ENCODE measurements around the gene RPSA.
"Not testable (repeated sequence)": the region's sequence is repeated elsewhere in the genome, so short reads cannot be mapped to it uniquely, and the experiment has no call there.

The RPSA gene

GRCh38 chr3:39406368-39407258 is at the start of gene RPSA:
Gene RPSA, plus strand, starts transcription at chr3:39406720. Its CDS starts 934 bp downstream, at chr3:39407654.
- peak; percentile 97 for DNase-seq

GRCh38 chr3:39358333-39358732 is 48.2 kb upstream of the RPSA start:
- no peak for DNase-seq

GRCh38 chr3:39361252-39361927 is 45.1 kb upstream of the RPSA start:
- DNase-seq, result peak; percentile 40

DNA sequence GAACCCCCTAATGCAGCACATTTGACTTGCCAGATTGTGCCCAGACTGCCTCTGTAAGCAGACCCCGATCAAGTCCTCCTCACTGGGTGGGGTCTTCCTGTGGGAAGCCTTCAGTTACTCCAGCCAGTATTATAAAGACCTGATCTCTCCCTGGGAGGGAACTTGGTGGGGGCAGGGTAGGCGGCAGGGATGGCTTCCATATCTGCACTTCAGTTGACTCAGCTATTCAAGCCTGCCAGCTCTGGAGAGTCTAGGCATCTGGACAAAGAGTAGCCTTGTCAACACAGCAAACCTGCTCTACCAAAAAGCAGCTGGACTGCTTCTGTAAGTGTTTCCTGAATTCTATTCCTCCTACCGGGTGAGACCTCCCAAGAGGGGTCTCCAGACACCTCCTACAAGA is 44.3 kb upstream of the RPSA start:
- DNase-seq, result no peak

DNA sequence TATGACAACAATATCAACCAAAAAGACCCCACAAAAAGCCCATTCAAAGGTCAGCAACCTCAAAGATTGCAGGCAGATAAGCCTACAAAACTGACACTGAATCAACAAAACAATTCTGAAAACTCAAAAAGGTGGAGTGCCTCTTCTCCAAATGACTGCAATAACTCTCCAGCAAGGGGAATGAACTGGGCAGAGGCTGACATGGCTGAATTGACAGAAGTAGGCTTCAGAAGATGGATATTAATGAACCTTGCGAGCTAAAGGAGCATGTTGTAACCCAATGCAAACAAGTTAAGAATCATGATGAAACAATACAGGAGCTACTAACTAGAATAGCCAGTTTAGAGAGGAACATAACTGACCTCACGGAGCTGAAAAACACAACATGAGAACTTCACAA is 43.7 kb upstream of the RPSA start:
- DNase-seq, result no peak

DNA sequence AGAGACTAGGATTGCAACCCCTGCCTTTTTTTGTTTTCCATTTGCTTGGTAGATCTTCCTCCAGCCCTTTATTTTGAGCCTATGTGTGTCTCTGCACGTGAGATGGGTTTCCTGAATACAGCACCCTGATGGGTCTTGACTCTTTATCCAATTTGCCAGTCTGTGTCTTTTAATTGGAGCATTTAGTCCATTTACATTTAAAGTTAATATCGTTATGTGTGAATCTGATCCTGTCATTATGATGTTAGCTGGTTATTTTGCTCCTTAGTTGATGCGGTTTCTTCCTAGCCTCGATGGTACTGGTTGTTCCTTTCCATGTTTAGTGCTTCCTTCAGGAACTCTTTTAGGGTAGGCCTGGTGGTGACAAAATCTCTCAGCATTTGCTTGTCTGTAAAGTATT is 36.1 kb upstream of the RPSA start:
- not testable (repeated sequence) for DNase-seq

GRCh38 chr3:39372833-39373232 is 33.7 kb upstream of the RPSA start:
- DNase-seq, result no peak

DNA sequence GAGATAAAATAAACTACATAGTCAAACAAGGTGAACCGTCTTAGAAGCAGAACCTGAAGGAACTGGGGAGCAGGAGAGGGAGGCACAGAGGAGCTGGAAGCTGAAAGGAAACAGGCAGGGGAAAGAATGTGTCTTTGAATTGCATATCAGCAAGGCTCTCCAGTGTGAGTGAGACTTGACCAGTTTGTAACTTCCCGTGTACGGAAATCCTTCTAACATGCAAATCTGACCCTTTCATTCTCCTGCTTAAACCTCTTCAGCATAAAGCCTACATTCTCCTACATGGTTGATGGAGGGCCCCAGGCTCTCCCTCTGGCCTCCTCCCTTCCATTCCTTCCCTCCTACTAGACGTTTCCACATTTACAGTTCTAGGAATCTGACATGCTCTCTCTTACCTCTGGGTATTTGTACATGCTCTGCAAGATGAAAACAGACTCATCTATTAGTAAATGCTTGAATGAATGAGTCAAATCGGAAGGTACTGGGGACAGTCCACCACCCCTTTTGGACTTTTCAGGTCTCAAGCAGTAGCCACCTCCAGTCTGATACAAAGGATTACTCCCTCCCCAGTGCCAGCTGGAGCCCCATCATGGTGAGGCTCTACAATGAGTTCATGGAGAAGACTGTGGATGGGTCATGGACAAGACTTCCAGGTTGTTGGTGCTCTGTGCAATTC is 29.4 kb upstream of the RPSA start:
- no peak for DNase-seq

GRCh38 chr3:39378088-39378487 is 28.4 kb upstream of the RPSA start:
- peak; percentile 59 for DNase-seq

DNA sequence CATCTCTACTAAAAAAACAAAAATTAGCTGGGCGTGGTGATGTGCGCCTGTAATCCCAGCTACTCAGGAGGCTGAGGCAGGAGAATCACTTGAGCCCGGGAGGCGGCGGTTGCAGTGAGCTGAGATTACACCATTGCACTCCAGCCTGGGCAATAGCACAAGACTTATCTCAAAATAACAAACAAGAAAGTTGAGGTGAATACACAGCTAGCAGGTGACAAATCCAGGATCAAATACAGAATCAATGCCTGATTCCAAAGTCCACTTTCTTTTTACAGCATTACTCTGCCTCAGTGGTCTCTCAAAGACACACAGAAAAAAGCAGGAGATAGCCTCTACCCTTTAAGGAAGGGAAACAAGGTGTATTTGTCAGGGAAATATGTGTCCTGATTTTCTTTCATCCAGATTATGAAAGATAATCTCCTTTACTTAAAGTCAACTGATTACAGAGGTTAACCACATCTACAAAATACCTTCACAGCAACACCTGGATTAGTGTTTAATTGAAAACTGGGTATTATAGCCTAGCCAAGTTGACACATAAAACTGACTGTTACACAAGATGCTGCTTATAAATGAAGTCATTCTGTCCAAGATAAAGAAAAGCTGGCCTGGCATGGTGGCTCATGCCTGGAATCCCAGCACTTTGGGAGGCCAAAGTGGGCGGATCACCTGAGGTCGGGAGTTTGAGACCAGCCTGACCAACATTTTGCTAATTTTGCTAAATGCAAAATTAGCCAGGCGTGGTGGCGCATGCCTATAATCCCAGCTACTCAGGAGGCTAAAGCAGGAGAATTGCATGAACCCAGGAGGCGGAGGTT is 27.4 kb upstream of the RPSA start:
- DNase-seq, result no peak

- no peak for DNase-seq
Measured at GRCh38 chr3:39379778-39380155, 26.8 kb upstream of the RPSA start.

GRCh38 chr3:39381432-39381831 is 25.1 kb upstream of the RPSA start:
- DNase-seq, result no peak

DNA sequence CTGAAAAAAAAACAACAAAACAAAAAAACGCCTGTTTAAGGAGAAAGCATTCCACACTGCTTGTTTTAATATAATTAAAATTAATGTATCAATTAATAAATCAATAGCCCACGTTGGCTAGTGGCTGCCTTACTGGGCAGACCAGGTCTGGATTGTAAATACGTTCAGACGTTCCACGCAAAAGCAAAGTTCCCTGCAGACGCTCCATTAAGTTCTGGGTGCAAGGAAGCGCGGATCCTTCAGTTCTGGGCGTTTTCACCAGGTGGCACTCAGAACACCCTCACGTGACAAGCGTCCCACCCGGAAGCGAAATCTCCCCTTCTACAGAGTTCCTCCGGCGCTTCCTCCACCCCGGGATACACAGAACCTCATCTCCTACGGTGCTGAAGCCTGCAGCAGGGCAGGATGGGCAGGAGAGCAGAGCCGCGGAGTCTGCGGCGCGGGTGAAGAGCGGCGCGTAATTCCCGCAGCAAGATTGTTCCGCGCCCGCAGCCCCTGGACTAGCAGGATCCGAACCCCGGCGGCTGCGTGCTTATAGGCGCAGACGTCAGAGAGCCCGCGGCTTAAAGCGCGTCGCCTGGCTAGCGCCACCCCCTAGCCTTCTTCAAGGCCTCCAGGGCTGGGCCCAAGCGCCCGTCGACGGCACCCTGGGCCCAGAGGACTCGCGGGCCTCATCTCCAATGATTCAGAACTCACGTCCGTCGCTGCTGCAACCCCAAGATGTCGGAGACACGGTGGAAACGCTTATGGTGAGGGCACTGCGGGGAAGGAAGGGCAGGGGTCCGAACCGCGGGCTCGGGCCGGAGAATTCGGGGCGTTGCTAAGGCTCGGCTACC is 23.3 kb upstream of the RPSA start, which contains the start of gene SLC25A38:
TSS of gene SLC25A38 (plus strand) at position 326 of the 836 bp plus-strand sequence. CDS start at position 681, 355 bp downstream.
- DNase-seq, result peak; percentile 80

DNA sequence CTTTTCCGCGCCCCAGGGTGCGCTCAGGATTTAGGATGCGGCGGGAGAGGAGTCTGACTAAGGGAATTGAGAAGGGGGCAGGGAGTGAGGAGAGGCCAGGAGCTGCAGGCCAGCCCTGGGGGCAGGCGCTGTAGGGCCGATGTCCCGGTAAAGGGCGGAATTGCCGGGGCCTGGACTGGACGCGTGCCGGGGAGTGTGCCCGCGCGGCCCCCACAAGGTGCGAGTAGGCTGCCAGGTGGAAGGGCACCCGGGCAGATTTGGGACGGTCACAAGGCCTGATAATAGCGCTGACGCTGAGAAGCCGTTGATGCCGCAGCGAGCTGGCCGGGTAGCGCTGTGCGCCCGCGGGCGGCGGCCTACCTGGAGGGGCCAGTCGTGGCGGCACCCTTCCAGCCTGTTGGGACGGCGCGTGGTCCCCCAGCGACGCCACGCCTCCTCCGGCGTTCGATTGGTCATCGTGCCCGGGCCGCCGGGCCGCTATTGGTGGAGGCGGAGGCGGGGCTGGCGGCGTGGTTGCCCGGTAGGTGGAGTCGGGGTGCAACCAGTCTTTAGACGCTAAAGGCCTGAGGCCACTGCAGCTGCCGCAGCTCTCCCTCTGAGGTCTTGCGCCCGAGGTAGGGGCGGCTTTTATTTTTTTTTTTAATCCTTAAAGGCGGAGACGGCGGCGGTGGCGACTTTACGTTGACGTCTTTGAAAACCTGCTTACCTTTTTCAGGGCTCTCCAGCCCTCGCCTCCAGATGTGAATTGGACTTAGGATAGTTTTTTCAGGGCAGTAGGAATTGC is 22.4 kb upstream of the RPSA start:
- peak; percentile 93 for DNase-seq

- no peak for DNase-seq
Measured at GRCh38 chr3:39384665-39385000, 21.9 kb upstream of the RPSA start.

- no peak for DNase-seq
Measured at GRCh38 chr3:39385456-39386090, 20.9 kb upstream of the RPSA start.

GRCh38 chr3:39386318-39386717 is 20.2 kb upstream of the RPSA start:
- no peak for DNase-seq

- no peak for DNase-seq
Measured at GRCh38 chr3:39387411-39387975, 19.0 kb upstream of the RPSA start.

GRCh38 chr3:39388153-39388552 is 18.4 kb upstream of the RPSA start:
- DNase-seq, result no peak

DNA sequence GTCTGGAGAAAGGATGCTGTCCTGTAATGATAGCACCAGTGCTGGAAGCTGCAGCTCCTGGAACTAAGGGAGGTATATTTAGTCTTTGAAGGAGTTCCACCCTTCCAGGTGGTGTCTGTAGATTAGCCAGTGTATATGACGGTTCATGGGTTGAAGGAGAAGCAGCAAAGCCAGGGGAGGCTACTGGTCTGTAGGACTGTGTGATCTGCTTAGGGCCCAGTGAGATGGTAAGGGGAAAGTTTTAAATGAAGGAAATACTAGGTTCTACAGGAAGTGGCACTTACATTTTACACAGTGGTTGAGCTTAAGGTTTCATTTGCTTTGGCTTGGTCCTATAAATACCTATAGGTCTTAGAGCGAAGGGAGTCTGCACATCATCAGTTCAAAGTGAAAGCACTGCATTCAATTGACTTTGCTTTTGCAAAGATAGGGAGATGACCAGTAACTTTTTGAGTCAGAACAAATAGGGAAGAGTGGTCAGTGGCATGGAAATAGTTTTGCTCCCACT is 17.7 kb upstream of the RPSA start:
- DNase-seq, result no peak
